Kidney epithelial cell (primary cell): Measurements from ENCODE around the gene TRAF4. TPM values are rescaled to one million over a fixed set of nuclear protein-coding genes. Genes with fewer than 3 reads are reported as not detected.

Source experiments
- DNase-seq: peaks from one replicate; pipeline ENCODE4 v3.0.0-alpha.2; 2010; ENCODE audit warnings: low read depth
- H3K27me3 ChIP-seq: 2 replicates; pipeline ENCODE4 v1.6.0; 2011; ENCODE audit warnings: low read length; ENCODE audit not compliant: control insufficient read depth, insufficient read depth
- H3K36me3 ChIP-seq: 2 replicates; pipeline ENCODE4 v1.5.1; 2011; ENCODE audit warnings: low read length; ENCODE audit not compliant: control insufficient read depth, insufficient read depth
- H3K4me3 ChIP-seq: 2 replicates; pipeline ENCODE4 v1.5.1; 2011; ENCODE audit warnings: low read depth, mild to moderate bottlenecking, control low read depth, low read length
- total RNA-seq: library from RNA; depleted of rRNA; stranded (reverse); fragments of >200 nt; gene quantifications from 2 replicates; pipeline ENCODE4 v1.2.3, GENCODE V29; 2015
- TF ChIP-seq, protein P1 (sequence below): IDR thresholded peaks from 2 replicates; pipeline ENCODE4 v1.5.1; 2011; ENCODE audit warnings: mild to moderate bottlenecking, moderate library complexity, low read length, control low read depth, inconsistent platforms; ENCODE audit not compliant: insufficient read depth, poor library complexity, severe bottlenecking

The TRAF4 gene
- total RNA-seq, 1 donor from 2014 or later, result 174 TPM

DNA sequence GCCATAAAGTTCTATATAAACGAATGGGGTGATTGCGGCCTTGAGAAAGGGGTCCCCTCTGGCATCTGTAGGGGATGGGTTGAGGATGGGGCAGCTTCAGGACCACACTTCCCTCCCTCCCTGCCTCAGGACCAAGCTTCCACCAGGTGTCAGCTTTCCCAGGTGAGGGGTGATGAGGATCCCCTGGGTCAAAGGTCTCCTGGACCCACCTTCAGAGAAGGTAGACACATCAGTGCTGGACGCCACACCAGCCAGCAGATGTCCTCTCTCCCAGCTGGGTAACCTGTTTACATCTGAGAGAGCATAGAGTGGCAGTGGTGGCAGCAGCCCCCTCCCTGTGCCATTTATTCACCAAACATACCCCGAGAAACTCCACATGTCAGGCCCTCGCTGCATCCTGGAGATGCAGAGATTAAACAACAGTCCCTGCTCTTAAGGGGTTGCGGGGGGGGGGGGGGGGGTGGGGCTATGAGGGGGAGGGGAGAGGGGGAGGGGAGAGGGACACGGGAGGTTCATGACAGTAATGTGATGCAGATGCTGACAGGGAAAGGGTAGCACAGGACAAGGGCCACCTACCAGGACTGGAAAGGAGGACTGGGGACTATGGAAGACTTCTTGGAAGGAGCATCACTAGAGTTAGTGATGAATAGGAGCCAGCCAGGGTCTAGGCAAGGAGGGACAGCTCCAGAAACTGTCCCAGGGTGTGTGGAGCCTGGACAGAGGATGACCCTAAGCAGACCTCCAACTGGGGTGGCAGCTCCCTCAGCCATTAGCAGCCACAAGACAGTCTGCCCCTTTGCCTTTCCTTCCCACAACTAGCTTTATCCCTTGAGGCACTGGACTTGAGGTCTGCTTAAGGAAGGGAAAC, 37.1 kb upstream of the TRAF4 start:
- Histone ChIP-seq H3K4me3 (no peak overlapping the region), H3K27me3 (no peaks in the 10 kb centered on the region), H3K36me3 (no peaks in the 10 kb centered on the region)
- TF ChIP-seq, protein P1, sequence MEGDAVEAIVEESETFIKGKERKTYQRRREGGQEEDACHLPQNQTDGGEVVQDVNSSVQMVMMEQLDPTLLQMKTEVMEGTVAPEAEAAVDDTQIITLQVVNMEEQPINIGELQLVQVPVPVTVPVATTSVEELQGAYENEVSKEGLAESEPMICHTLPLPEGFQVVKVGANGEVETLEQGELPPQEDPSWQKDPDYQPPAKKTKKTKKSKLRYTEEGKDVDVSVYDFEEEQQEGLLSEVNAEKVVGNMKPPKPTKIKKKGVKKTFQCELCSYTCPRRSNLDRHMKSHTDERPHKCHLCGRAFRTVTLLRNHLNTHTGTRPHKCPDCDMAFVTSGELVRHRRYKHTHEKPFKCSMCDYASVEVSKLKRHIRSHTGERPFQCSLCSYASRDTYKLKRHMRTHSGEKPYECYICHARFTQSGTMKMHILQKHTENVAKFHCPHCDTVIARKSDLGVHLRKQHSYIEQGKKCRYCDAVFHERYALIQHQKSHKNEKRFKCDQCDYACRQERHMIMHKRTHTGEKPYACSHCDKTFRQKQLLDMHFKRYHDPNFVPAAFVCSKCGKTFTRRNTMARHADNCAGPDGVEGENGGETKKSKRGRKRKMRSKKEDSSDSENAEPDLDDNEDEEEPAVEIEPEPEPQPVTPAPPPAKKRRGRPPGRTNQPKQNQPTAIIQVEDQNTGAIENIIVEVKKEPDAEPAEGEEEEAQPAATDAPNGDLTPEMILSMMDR, result no peak
- no peak for DNase-seq

GRCh38 chr17:28707339-28707720, 36.5 kb upstream of the TRAF4 start:
- TF ChIP-seq, protein P1, result no peak
- Histone ChIP-seq H3K27me3 (no peaks in the 10 kb centered on the region), H3K36me3 (no peaks in the 10 kb centered on the region), H3K4me3 (no peak overlapping the region)
- DNase-seq, result no peak

DNA sequence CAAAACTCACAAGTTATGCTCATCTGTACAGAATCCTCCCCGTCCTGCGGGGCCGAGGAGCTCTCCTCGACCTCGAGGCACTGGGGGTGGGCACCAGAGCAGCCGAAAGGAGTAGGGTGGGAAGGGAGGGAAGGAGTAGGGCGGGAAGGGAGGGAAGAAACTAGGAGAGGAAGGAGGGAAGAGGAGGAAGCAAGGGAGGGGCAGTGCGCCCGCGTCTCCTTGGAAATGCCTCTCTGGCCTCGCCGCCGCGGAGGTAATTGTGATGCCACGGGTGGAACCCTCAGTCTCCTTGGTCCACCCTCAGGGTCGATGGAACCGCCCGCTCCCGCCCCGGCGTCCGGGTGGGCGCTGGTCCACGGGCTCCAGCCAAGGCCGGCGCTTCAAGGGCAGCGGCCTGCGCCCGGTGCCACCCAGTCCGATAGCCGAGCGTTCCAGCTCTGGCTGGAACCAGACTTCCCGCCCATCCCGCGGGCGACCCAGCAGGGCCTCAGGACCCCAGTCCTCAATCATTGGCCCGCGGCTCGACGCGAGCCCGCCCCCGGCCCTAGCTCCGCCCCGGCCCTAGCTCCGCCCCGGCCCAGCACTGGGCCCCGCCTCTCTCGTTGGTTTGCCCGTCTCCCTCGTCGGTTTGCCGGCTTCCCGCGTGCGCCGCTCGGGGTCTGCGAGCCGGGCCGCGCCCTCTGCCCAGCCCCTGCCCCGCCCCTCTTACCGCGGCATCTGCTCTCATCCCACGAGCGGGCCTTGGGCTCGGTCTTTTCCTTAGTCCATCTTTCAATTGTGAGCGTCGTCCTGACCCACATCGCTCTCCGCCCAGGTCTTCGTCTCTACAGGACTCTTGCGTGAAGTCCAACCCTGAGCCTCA, 32.7 kb upstream of the TRAF4 start:
- TF ChIP-seq, protein P1, result peak; percentile 23
- H3K4me3 ChIP-seq, result peak overlapping the region; percentile 47
- peaks cover 9% of the 10 kb centered on the region for H3K36me3 ChIP-seq
- H3K27me3 ChIP-seq, result no peaks in the 10 kb centered on the region
- no peak for DNase-seq

GRCh38 chr17:28711723-28712031, 32.1 kb upstream of the TRAF4 start, which contains the start of gene PROCA1:
TSS of gene PROCA1 (minus strand) at chr17:28711888. CDS start at chr17:28711660, 228 bp downstream.
- DNase-seq, result no peak
- peak within 1 kb of the TSS; percentile 47 for H3K4me3 ChIP-seq
- no peaks in the 10 kb centered on the region for H3K27me3 ChIP-seq
- H3K36me3 ChIP-seq, result peaks cover 9% of the 10 kb centered on the region
- TF ChIP-seq, protein P1, result no peak

DNA sequence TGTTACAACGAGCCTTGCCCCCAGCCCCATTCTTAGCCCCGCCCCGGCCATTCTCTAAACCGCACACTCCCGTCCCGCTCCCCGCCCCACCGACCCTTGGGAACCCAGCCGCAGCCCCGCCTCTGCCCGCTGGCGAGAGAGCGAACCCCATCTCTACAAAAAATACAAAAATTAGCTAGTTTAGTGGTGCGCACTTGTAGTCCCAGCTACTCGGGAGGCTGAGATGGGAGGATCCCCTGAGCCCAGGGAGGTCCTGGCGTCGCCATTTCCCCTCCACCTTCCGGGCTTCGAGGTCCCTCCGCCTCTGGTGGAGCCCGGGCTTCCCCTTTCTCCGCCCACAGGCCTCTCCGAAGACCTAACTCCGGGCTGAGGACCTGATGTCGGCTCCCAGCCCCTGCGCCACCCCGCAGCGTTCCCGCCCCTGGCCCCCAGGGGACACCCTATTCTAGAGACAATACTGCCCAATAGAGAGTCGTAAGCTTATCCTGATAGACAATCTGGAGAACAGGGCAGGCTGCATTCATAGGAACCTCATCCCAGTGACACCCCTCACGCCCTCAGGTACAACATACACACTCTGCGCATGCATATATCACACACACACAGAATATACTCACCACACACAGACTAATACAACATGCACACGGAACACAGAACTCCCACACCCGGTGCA, 31.6 kb upstream of the TRAF4 start:
- H3K27me3 ChIP-seq, result no peaks in the 10 kb centered on the region
- no peak overlapping the region for H3K4me3 ChIP-seq
- H3K36me3 ChIP-seq, result peaks cover 9% of the 10 kb centered on the region
- TF ChIP-seq, protein P1, result no peak
- DNase-seq, result no peak
